HepG2 (cell line): ENCODE data around the gene ALMS1. TPM values are rescaled to one million over a fixed set of nuclear protein-coding genes. Genes with fewer than 3 reads are reported as not detected.

Source experiments
- ATAC-seq: fragments of 200-7000 bp; cut with Tn5 transposase; 3 replicates; pipeline ENCODE4 v1.9.1; 2020; ENCODE audit warnings: mild to moderate bottlenecking, moderate library complexity
- BruUV-seq: library from RNA; stranded (reverse); fragments of 400-500 nt; replicated peaks from 2 replicates; lab custom pipeline; 2021; lab: Mats Ljungman, UMichigan
- CTCF ChIA-PET: fragments of 300-600 bp; formaldehyde crosslinking; extraction: SDS; loops from one replicate; lab custom pipeline; 2021; ENCODE audit warnings: low total read pairs, inconsistent platforms, low intra/inter-chr PET ratio; lab: Yijun Ruan, JAX
- POLR2A ChIA-PET: fragments of 350-600 bp; sonication (Branson Sonifier 250); formaldehyde crosslinking; loops from one replicate; lab custom pipeline; 2020; ENCODE audit warnings: antibody characterized with exemption, inconsistent platforms; lab: Yijun Ruan, JAX
- DNase-seq: peaks from one replicate; pipeline ENCODE4 v3.0.0-alpha.2; 2015; ENCODE audit warnings: low spot score
- FAIRE-seq: peaks from 3 replicates; lab custom pipeline; 2011; peaks lifted over from hg19 to GRCh38; lab: Jason Lieb, UNC
- H2AFZ ChIP-seq: one replicate; pipeline ENCODE4 v1.6.1; 2011; ENCODE audit warnings: low read length, inconsistent platforms
- H3K27ac ChIP-seq: fragments of 300-600 bp; 3 replicates; pipeline ENCODE4 v1.8.0; 2011; ENCODE audit warnings: mixed run types, mild to moderate bottlenecking, mixed read lengths, low read length, inconsistent platforms; ENCODE audit not compliant: insufficient read depth; ENCODE audit errors: extremely low read length
- H3K27me3 ChIP-seq, 2 experiments: fragments of 200-600 bp in 1 of 2; 2 replicates in 1 of 2; 3 replicates in 1 of 2; pipeline versions ENCODE4 v1.6.0 to v1.8.0; 2011; ENCODE audit warnings: low read length in 2 of 2, mild to moderate bottlenecking in 2 of 2, moderate library complexity in 2 of 2, inconsistent platforms in 1 of 2; ENCODE audit not compliant: insufficient read depth in 2 of 2, control insufficient read depth in 1 of 2
- H3K36me3 ChIP-seq, 2 experiments: fragments of 200-600 bp in 1 of 2; replicated peaks in 1 of 2; 2 replicates in 1 of 2; 3 replicates in 1 of 2; pipeline versions ENCODE4 v1.5.1 to v1.8.0; 2011; ENCODE audit warnings: low read length in 2 of 2, inconsistent platforms in 1 of 2; ENCODE audit not compliant: insufficient read depth in 2 of 2, control insufficient read depth in 1 of 2
- H3K4me1 ChIP-seq: 2 replicates; pipeline ENCODE4 v1.5.1; 2012; ENCODE audit warnings: low read length, inconsistent platforms; ENCODE audit not compliant: insufficient read depth
- H3K4me2 ChIP-seq: 2 replicates; pipeline ENCODE4 v1.6.0; 2011; ENCODE audit warnings: low read depth, low read length, inconsistent platforms
- H3K4me3 ChIP-seq, 3 experiments: fragments of 200-600 bp in 1 of 3; sonication (generic), shearing (Covaris generic) in 1 of 3; replicated peaks in 1 of 3; 2 replicates each; pipeline ENCODE4 v1.5.1; 2011 to 2016; ENCODE audit warnings: low read length in 3 of 3, inconsistent platforms in 2 of 3, low read depth in 2 of 3, mild to moderate bottlenecking in 2 of 3, control low read depth in 1 of 3, mixed read lengths in 1 of 3; ENCODE audit not compliant: insufficient read depth in 1 of 3
- H3K79me2 ChIP-seq: one replicate; pipeline ENCODE4 v1.6.1; 2011; ENCODE audit warnings: low read length, inconsistent platforms; ENCODE audit not compliant: insufficient read depth
- H3K9ac ChIP-seq: 2 replicates; pipeline ENCODE4 v1.6.0; 2011; ENCODE audit warnings: mild to moderate bottlenecking, low read depth, low read length, inconsistent platforms; ENCODE audit not compliant: insufficient read depth
- H3K9me3 ChIP-seq: 2 replicates; pipeline ENCODE4 v1.5.1; 2012; ENCODE audit warnings: mild to moderate bottlenecking, low read length
- H4K20me1 ChIP-seq: 2 replicates; pipeline ENCODE4 v1.6.0; 2011; ENCODE audit warnings: inconsistent platforms, mild to moderate bottlenecking, low read length, moderate library complexity; ENCODE audit not compliant: insufficient read depth
- AKNA ChIP-seq: sonication (generic); formaldehyde crosslinking; IDR thresholded peaks from 2 replicates; pipeline ENCODE4 v1.4.0; 2020; ENCODE audit warnings: missing genetic modification reagents, borderline replicate concordance
- CEBPG ChIP-seq: IDR thresholded peaks from 2 replicates; pipeline ENCODE4 v1.6.1; 2016
- NR2F2 ChIP-seq: IDR thresholded peaks from 2 replicates; pipeline ENCODE4 v1.6.1; 2012; ENCODE audit warnings: low read depth, inconsistent platforms, borderline replicate concordance
- PCBP1 ChIP-seq: fragments of 200-400 bp; formaldehyde crosslinking; IDR thresholded peaks from 2 replicates; pipeline ENCODE4 v1.6.1; 2017; ENCODE audit warnings: mild to moderate bottlenecking, low read depth, low read length, borderline replicate concordance
- RARG ChIP-seq: sonication (generic); formaldehyde crosslinking; IDR thresholded peaks from 2 replicates; pipeline ENCODE4 v1.4.0; 2020; ENCODE audit warnings: low read depth, mild to moderate bottlenecking, missing genetic modification reagents
- STAG1 ChIP-seq: sonication (generic); formaldehyde crosslinking; IDR thresholded peaks from 2 replicates; pipeline ENCODE4 v1.4.0; 2020; ENCODE audit warnings: missing genetic modification reagents
- ZBTB25 ChIP-seq: IDR thresholded peaks from 2 replicates; pipeline ENCODE4 v1.6.1; 2018; ENCODE audit warnings: missing genetic modification reagents
- ZNF121 ChIP-seq: sonication (generic); formaldehyde crosslinking; IDR thresholded peaks from 2 replicates; pipeline ENCODE4 v1.5.0; 2020; ENCODE audit warnings: mild to moderate bottlenecking, missing genetic modification reagents
- ZNF225 ChIP-seq: sonication (generic); formaldehyde crosslinking; IDR thresholded peaks from 2 replicates; pipeline ENCODE4 v1.4.0; 2020; ENCODE audit warnings: mild to moderate bottlenecking, missing genetic modification reagents
- ZNF562 ChIP-seq: sonication (generic); formaldehyde crosslinking; IDR thresholded peaks from 2 replicates; pipeline ENCODE4 v1.8.0; 2022; ENCODE audit warnings: missing genetic modification reagents, borderline replicate concordance
- ZNF615 ChIP-seq: sonication (generic); formaldehyde crosslinking; IDR thresholded peaks from 2 replicates; pipeline ENCODE4 v1.5.0; 2020; ENCODE audit warnings: mild to moderate bottlenecking, missing genetic modification reagents, borderline replicate concordance
- ZNF646 ChIP-seq: sonication (generic); formaldehyde crosslinking; IDR thresholded peaks from 2 replicates; pipeline ENCODE4 v1.9.0; 2021; ENCODE audit warnings: mild to moderate bottlenecking, missing genetic modification reagents
- WGBS: methylation state at CpG from one replicate; pipeline ENCODE4 v1.1.6; 2017; ENCODE audit warnings: low lambda C conversion rate; 5-methylcytosine and 5-hydroxymethylcytosine counted together
- in situ Hi-C: cut with HindIII; loops from 2 replicates; pipeline ENCODE4 v1.10.0; 2017; ENCODE audit warnings: low pct_unique_long_range_greater_than_20kb; ENCODE audit not compliant: extremely low pct_ligation_motif_present
- intact Hi-C: fragments of 100-400 bp; cut with micrococcal nuclease; formaldehyde crosslinking; loops from one replicate; pipeline ENCODE4 v1.10.0; 2022; ENCODE audit not compliant: unreplicated experiment
- polyA plus RNA-seq, 8 experiments: library from polyadenylated mRNA; depleted of rRNA in 3 of 8; stranded (reverse) in 7 of 8; unstranded in 1 of 8; fragments of >200 nt; fragmentation: Illumina TruSeq in 4 of 8; extraction: Trizol in 4 of 8; gene quantifications; 2 replicates each; pipeline versions ENCODE4 v1.2.1 to v1.2.3, GENCODE V29; 2011 to 2016; ENCODE audit warnings: low read depth in 4 of 8, missing spikeins in 1 of 8, mixed read lengths in 1 of 8; ENCODE audit not compliant: insufficient read depth in 1 of 8
- total RNA-seq, 5 experiments: library from RNA; depleted of rRNA; stranded (reverse); fragments of >200 nt; fragmentation: Illumina TruSeq; extraction: Trizol; gene quantifications; 2 replicates each; pipeline ENCODE4 v1.2.3, GENCODE V29; 2016; ENCODE audit warnings: low read depth in 1 of 5

The ALMS1 gene
- total and polyA plus RNA-seq, 2 of the 13 experiments (the other 11 are each of a cell fraction or from before 2014, with no cell fraction given), result 12.9 to 21.2 TPM

GRCh38 chr2:73337828-73338227 is 47.8 kb upstream of the ALMS1 start:
- H3K27me3 ChIP-seq, result no peaks in the 10 kb centered on the region; a peak in 1 of 5 replicates
- H3K4me1 ChIP-seq, result peaks cover 14% of the 10 kb centered on the region
- H3K9me3 ChIP-seq, result peaks cover 7% of the 10 kb centered on the region
- no peak overlapping the region for H3K4me2 ChIP-seq
- ChIA-PET CTCF (no interaction called here), POLR2A (no interaction called here)
- FAIRE-seq, result no peak
- intact Hi-C loops, result no loop called here
- no peak overlapping the region for H3K4me3 ChIP-seq
- no peak overlapping the region for H3K27ac ChIP-seq
- ATAC-seq, result no peak
- no peak overlapping the region for H3K9ac ChIP-seq
- no peaks in the 10 kb centered on the region for H3K79me2 ChIP-seq
- H2AFZ ChIP-seq, result no peak overlapping the region
- DNase-seq, result no peak
- no peaks in the 10 kb centered on the region for H3K36me3 ChIP-seq
- WGBS, result under 1% methylated on average over 3 of the region's 3 CpGs
- no peaks in the 10 kb centered on the region for H4K20me1 ChIP-seq
- no TSS peak for BruUV-seq
- in situ Hi-C loops, result no loop called here
- TF ChIP-seq CEBPG (no peak), ZNF562 (CRISPR knock-in tag) (no peak), ZBTB25 (CRISPR knock-in tag) (no peak), STAG1 (CRISPR knock-in tag) (no peak), ZNF121 (CRISPR knock-in tag) (no peak), ZNF646 (CRISPR knock-in tag) (no peak), NR2F2 (no peak), RARG (CRISPR knock-in tag) (no peak), ZNF615 (CRISPR knock-in tag) (no peak), ZNF225 (CRISPR knock-in tag) (no peak), PCBP1 (no peak), AKNA (no peak)
